C1 segment of cervical spinal cord (tissue), 14 donors: ENCODE results near the gene MMP19.
"Not testable (repeated sequence)": the region's sequence is repeated elsewhere in the genome, so short reads cannot be mapped to it uniquely, and the experiment has no call there.

Experiments
- DNase-seq, 14 donors: peaks; one replicate each; lab custom pipeline; 2025; lab: John Stamatoyannopoulos, UW

Gene MMP19, protein sequence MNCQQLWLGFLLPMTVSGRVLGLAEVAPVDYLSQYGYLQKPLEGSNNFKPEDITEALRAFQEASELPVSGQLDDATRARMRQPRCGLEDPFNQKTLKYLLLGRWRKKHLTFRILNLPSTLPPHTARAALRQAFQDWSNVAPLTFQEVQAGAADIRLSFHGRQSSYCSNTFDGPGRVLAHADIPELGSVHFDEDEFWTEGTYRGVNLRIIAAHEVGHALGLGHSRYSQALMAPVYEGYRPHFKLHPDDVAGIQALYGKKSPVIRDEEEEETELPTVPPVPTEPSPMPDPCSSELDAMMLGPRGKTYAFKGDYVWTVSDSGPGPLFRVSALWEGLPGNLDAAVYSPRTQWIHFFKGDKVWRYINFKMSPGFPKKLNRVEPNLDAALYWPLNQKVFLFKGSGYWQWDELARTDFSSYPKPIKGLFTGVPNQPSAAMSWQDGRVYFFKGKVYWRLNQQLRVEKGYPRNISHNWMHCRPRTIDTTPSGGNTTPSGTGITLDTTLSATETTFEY

DNA sequence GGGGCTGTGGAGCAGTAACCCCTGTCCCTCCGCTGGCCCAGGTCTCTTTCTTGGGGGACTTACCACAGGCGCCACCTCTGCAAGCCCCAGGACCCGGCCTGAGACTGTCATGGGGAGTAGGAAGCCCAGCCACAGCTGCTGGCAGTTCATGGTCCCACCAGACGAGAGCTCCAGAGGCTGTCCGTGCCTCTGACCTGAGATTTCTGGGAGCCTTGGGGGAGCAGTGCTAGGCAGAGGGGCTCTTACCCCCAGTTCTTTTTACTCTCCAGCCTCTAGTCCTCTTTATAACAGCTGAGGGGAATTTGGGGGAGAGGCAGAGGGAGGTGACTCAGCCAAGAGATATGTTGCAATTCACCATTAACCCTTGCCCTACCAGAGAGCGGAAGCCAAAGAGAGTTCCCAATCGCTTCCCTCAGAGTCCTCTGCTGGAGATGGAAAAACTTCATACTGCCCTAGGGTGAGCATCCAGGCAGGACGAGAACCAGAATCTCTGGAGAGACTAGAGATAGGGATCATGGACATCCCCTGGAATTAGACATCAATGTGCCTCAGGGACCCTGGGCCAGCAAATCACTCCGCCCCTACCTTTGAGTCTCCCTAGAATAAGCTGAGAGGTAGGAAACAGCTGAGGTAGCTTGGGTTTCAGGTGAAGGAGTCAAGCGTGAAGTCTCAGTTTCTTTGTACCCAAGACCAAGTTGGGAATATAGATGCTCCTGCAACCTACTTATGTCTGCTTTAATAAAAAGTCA, at the start of gene MMP19:
Gene MMP19 (minus strand): TSS at position 256 of the 749 bp plus-strand sequence. CDS start 106 bp downstream, at position 150.
- DNase-seq: no peak

DNA sequence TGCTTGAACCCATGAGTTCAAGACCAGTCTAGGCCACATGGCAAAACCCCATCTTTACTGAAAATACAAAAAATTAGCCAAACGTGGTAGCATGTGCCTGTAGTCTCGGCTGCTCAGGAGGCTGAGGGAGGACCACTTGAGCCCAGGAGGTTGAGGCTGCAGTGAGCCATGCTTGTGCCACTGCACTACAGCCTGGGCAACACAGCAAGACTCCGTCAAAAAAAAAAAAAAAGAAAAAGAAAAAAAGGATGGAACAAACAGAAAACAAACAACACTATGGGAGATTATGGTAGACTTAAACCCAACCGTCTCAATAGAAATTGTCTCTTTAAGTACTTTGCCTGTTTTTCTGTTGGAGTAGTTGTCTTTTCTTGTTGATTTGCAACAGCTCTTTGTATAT, 48.6 kb upstream of the MMP19 start:
- DNase-seq: no peak

DNA sequence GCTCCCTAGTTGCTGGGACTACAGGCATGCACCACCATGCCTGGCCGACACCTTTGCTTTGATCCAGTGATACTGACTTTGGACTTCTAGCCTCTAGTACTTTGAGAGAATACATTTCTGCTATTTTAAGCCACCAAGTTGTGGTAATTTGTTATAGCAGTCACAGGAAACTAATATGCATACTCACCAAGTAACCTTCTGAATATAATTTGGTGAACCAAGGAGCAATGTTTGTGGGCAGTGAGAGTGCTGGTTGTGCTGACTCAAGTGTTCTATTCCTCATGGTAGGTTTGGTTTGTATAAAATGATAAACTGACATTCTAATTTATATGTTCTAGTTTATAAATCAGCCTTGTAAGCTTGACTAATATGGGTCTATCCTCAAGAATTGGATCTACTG, 42.4 kb upstream of the MMP19 start:
- DNase-seq: no peak

DNA sequence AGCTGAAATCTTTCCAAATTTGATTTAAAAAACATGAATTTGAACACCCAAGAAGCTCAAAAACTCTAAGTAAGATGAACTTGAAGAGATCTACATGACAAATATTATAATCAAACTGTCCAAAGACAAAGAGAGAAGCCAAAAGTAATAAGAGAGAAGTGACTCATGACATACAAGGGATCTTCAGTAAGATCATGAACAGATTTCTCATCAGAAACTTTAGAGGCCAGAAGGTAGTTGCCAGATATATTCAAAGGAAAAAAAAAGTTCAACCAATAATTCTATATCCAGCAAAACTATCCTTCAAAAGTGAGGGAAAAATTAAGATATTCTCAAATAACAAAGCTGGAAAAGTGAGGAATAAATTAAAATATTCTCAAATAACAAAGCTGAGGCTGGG, 35.1 kb upstream of the MMP19 start:
- no peak for DNase-seq

DNA sequence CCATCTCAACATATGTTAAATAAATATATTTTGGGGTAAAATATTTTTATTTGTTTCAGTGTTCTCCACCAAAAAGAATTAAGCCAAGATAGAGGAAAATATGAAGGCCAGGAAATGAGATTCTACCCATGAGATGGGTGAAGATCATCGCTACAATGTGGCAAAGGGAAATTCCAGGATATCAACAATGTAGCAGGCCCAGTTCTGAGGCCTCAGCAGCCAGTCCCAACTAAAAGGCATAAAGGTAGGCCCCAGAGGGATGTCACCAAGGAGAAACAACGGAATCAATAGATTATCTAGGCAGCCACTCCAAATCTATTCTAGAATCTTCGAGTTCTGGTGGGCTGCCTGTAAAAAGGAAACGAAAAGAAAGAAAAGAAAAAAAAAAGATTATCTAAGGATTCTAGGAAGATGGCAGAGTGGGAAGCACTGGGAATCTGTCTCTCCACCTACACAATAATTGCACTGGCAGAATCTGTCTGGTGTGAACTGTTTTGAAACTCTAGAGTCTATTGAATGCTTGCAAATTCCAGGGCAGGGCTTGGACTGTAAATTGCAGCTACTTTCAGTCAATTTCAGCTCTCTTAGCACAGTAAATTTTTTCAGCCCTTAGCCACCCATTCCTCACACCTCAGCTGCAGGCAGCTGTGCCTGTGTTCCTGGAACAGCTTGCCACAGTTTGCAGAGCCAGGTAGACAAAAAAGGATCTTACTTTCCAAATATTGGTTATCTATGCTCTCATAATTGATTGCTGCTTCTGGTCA, 33.1 kb upstream of the MMP19 start:
- DNase-seq: no peak

DNA sequence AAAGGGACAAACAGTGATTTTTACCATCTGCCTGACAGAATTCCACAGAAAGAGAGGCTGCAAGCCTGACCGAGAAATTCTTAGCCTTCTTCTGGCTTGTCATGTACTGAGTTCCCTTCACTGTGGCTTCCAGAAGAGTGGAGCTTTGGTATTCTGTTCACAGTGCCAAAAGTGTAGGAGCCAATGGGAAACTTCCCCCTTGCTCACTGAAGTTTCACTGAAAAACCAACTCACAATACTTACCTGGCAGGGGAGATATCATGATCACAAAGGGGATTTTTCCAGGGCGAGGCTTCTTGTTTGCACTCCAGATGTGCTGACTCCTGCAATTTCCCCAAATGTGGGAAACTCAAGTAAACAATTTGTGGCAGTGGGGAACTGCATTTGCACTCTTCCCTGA, 31.7 kb upstream of the MMP19 start:
- DNase-seq: no peak

DNA sequence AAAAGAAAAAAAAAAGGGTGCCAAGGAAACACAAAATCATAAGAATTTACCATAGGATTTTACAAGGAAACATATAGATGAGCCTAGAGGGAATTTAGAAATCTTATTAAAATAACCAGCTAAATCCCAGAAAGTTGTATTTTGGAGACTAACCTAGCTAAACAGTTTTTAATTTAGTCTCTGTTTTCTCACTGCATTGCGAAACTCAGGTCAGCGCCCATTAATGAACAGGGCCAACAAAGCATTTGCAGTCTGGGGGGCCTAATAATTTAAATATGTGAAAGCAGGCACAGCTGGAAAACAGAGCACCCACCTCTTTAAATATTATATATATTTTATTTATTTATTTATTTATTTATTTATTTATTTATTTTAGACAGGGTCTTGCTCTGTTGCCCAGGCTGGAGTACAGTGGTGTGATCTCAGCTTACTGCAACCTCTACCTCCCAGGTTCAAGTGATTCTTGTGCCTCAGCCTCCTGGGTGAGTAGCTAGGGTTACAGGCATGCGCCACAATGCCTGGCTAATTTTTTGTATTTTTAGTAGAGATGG, 23.8 kb upstream of the MMP19 start:
- not testable (repeated sequence) for DNase-seq

DNA sequence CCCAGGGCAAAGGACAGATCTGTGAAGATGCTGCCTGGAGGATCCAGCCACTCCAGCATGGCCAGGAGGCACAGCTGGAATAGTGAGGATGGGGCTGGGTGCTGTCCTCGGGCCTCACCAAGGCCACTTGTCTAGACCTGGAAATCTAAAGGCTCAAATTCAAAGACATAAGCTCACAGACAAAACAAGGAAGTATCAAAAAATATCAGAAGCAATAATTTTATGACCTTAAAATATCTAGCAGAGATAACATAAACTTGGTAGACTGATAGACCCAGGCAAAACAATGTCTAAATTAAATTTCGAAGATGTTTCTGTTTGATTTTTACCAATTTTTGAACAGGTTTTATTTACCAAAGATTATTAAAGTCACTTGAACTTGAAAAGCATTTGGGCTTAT, 22.6 kb upstream of the MMP19 start:
- DNase-seq: no peak

DNA sequence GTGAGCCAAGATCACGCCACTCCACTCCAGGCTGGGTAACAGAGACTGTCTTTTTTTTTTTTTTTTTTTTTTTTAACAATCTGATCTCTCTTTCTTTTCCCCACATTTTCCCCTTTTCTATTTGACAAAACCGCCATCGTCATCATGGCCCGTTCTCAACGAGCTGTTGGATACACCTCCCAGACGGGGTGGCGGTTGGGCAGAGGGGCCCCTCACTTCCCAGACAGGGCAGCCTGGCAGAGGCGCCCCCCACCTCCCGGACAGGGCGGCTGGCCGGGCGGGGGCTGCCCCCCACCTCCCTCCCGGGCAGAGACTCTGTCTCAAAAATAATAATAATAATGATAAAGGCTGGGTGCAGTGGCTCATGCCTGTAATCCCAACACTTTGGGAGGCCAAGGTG, 20.2 kb upstream of the MMP19 start:
- DNase-seq: not testable (repeated sequence)

DNA sequence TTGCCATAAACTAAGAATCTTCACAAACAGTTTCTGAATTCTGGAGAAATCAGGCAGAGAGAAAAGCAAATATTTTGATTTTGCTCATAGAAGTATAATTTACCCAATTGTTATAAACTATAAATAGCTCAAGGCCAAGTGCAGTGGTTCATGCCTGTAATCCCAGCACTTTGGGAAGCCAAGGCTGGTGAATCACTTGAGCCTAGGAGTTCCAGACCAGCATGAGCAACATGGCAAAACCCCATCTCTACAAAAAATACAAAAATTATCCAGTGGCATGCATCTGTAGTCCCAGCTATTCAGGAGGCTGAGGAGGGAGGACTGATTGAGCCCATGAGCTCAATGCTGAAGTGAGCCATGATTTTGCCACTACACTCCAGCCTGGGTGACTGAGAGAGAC, 19.6 kb upstream of the MMP19 start:
- DNase-seq: no peak

DNA sequence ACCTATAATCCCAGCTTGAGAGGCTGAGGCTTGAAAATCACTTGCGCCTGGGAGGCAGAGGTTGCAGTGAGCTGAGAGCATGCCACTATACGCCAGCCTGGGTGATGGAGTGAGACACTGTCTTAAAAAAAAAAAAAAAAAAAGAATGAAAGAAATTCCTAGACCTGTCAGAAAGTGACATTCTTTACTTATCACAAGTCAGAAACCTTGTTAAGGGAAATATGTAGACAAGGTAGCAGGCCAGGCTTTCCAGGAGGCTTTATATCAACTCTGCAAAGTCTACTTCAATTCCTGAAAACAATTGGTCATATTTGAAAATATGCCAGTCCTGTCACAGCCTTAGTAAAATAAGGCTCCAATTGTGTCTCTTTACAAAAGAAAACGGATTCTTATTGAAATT, 19.1 kb upstream of the MMP19 start:
- DNase-seq: no peak

DNA sequence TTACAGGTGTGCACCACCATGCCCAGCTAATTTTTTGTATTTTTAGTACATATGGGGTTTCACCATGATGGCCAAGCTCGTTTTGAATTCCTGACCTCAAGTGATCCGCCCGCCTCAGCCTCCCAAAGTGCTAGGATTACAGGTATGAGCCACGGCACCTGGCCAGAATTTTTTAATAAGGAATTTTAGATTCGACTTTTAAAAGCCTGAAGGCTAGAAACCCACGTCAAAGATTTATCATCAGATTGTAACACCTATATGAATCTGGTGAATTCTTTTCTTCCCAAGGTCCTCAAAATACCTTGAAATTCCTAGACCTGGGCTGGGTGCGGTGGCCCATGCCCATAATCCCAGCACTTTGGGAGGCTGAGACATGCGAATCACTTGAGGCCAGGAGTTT, 18.7 kb upstream of the MMP19 start:
- no peak for DNase-seq

DNA sequence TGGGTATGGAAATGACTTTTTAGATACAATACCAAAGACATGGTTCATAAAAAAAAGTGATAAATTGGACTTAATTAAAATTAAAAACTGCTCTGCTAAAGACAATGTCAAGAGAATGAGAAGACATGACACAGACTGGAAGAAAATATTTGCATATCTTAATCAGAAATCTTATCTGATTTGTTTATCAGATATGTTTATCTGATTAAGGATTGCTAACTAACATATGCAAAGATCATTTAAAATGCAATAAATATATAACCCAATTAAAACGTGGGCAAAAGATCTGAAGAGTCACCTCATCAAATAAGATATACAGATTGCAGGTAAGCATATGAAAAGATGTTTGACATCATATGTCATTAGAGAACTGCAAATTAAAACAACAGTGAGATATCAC, 10.0 kb upstream of the MMP19 start:
- DNase-seq: no peak

DNA sequence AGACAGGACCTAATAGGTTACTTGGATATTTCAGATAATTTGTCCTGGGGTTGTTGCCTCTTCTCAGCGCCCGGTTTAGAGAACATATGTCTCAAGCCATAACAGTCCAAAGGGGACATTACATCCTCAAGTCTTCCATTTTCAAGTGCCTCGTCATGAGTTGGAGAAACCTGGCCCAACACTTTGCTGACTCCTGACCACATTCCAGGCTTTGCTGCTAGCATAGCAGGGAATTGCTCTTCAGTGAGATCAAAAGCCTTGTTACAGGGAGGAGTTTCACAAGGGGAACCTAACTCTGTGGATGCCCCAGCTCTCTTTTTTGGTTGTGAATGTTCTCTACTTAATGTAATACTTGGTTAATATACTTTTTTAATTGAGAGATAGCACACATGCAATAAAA, 8.2 kb upstream of the MMP19 start:
- no peak for DNase-seq

DNA sequence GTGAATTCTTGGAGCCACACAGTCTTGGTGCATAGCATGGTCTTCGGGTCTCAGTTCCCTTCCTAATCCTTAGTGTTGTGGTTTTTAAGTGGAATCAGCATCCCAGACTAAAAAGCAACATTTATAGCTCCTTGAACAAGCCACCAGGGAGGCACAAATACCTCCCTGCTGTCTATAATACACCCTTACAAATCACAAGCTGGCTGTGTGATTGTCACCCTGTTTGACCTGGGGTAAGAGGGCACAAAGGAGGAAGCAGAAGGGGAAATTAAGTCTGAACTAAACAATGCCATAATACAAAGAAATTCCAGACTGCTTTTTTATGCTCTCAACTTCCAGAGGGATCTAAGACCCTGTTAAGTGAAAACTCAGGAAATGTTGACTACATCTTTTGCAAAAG, 7.7 kb upstream of the MMP19 start:
- DNase-seq: no peak

DNA sequence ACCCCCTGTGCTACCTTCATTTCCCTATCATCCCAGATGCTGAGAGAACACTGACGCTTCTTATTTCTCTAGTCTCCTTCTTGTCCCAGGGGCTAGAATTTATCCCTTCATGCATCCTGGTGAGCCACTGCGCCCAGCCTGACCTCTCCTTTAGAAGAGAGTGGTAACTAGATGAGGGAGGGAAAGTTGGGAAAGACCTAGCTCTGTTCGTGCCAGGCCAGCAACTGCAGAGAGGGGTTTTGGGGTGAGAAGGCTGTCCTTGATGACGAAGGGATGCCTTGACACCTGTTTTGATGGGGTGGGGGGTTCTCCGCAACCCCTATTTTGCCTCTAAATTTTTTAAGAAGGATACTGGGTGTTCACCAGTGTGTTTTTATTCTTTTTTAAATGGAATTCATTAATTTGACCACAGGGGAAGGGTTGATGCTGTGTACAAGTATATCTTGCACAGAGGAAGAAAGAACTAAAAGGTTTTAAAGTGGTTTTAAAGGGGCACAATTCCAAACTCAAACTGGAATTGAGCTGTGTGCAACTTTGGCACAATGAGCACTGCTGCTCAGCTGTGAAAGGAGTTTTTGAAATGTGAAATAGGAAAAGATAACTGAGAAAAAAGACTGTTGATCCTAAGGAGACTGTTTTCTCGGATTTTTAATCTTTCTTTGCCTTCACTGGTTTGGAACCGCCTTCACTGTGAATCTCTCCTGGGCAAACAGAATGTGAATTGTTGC, 7.0 kb upstream of the MMP19 start:
- no peak for DNase-seq

DNA sequence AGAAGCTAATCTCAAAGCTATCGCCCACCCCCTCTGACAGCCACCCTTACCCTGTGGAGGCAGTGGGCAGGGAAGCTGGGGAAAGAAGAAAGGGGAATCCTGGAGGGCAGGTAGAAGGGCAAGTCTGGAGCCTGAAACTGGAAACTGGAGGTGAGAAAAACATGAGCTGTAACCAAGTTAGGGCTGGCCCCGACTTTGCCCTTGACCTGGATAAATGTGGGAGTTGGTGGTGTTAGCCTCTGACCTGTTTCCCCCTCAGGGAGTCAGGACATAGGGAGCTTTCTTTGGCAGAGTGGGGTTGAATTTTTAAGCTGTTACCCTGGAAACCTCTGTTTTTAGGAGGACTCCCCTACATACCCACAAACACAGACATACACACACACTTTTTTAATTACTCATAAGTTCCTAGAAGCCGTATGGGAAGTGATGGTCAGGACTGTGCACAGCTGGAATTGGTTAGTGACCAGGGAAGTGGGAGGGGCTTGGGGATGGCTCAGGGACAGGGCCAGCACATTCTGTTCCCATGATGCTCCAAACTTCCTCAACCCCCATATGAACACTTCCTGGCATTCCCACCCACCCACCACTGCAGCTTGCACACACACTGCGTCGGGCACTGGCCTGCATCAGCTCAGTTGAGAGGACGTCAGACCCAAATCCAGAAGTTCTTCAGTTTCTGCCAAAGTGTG, 5.0 kb upstream of the MMP19 start:
- peak in 6 of 14 donors; percentile 12 to 46 (median 28) for DNase-seq

DNA sequence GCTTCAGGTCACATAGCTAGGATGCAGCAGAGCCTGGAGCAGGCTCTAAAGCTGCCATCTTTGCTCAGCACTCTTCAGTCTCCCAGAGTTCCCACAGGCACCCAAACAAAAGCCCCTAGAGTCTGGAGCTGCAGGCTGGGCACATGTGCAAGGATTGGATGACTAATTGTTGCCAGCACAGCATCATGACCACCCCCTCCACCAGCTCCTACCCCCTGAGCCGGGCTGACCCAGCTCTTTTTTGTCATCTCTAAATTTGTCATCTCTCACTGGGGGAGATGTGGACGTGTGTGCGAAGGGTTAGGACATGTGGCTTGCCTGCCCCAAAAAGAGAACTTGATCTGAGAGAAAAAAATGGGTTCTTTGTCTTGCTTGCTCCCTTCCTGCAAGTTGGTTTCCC, 4.3 kb upstream of the MMP19 start:
- peak in 2 of 14 donors; percentile 7 to 21 for DNase-seq

DNA sequence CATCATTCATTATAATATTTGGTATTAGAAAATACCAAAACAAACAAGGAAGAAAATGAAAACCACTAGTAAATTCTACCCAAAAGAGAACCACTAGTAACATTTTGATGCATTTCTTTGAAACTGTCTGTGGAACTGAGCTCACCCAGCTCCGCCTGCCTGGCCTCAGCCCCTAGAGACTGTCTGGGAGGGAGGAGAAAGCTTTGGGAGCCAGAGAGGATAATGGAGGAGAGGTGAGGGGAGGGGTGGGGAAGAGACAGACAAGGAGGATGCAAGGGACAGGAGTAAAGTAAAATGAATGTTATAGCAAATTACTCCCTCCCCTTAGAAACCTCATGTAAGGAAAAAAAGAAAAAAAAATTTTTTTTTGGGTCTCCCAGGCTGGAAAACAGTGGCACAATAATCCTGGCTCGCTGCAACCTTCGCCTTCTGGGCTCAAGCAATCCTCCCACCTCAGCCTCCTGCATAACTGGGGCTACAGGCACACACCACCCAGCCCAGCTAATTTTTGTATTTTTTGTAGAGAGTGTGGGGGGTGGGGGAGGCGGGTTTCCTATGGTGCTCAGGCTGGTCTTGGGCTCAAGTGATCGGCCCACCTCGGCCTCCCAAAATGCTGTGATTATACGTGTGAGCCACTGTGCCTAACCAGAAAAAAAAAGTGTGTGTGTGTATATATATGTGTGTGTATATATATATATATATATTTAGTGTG, 3.2 kb upstream of the MMP19 start:
- no peak for DNase-seq

DNA sequence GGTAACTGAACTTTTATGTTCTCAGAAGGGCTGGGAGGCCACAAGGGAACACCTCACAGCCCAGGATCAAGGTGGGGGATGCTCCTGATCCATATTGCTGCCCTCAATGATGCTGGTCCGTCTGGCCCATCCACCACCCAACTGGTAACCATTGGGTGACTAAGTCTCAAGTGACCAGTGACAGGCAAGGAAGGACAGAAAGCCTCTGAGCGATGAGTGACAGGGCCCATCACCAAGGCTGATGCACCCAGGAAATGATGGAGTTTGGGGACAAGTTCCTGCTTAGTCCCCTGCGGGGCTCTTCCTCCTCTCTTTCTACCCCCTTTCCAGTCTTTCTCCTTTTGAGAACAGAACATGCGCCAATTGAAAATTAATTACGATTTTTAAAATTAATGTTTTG, 2.6 kb upstream of the MMP19 start:
- no peak for DNase-seq
